GM06990 (cell line): ENCODE measurements around the gene CD37.
"Not testable (repeated sequence)": the region's sequence is repeated elsewhere in the genome, so short reads cannot be mapped to it uniquely, and the experiment has no call there.

Experiments used
- DNase-seq: peaks from one replicate; pipeline ENCODE4 v3.0.0-alpha.2; 2011; ENCODE audit not compliant: insufficient read length; ENCODE audit errors: extremely low read depth
- H3K27me3 ChIP-seq: replicated peaks from 2 replicates; pipeline ENCODE4 v1.6.0; 2011; ENCODE audit warnings: low read length; ENCODE audit not compliant: control insufficient read depth, insufficient read depth
- H3K36me3 ChIP-seq: 2 replicates; pipeline ENCODE4 v1.5.1; 2011; ENCODE audit warnings: low read length; ENCODE audit not compliant: control insufficient read depth, insufficient read depth
- H3K4me3 ChIP-seq: replicated peaks from 2 replicates; pipeline ENCODE4 v1.5.1; 2011; ENCODE audit warnings: low read depth, mild to moderate bottlenecking, control low read depth, low read length
- TF ChIP-seq, protein P1 (sequence below): IDR thresholded peaks from 2 replicates; pipeline ENCODE4 v1.5.1; 2011; ENCODE audit warnings: low read length, control low read depth, mild to moderate bottlenecking, inconsistent platforms; ENCODE audit not compliant: insufficient read depth, poor library complexity, severe bottlenecking

Gene CD37, protein sequence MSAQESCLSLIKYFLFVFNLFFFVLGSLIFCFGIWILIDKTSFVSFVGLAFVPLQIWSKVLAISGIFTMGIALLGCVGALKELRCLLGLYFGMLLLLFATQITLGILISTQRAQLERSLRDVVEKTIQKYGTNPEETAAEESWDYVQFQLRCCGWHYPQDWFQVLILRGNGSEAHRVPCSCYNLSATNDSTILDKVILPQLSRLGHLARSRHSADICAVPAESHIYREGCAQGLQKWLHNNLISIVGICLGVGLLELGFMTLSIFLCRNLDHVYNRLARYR

DNA sequence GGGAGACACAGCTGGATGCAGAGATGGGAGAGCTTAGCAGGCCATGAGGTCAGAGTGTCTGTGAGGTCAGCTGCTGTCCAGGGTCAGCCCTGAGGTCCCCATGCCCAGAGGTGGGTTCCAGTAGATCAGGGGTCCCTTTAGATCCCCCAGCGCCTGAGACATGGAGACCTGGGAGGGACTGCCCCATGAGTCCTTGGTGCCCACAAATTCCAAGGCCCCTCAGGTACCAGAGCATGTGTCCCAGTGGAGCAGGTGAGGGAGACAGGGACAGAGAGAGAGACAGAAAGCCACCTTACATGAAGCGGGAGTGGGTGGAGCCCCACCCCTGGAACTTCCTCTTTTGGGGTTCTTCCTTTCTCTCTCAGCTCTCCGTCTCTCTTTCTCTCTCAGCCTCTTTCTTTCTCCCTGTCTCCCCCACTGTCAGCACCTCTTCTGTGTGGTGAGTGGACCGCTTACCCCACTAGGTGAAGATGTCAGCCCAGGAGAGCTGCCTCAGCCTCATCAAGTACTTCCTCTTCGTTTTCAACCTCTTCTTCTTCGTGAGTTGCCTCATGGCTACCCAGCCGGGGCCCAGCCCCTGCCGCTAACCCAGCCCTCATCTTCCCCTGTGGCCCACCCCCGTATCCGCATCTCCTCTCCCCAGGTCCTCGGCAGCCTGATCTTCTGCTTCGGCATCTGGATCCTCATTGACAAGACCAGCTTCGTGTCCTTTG lies at the start of gene CD37:
CD37 (plus strand) TSS at position 336 of the 713 bp plus-strand sequence; CDS start at position 471, 135 bp downstream.
- TF ChIP-seq, protein P1, sequence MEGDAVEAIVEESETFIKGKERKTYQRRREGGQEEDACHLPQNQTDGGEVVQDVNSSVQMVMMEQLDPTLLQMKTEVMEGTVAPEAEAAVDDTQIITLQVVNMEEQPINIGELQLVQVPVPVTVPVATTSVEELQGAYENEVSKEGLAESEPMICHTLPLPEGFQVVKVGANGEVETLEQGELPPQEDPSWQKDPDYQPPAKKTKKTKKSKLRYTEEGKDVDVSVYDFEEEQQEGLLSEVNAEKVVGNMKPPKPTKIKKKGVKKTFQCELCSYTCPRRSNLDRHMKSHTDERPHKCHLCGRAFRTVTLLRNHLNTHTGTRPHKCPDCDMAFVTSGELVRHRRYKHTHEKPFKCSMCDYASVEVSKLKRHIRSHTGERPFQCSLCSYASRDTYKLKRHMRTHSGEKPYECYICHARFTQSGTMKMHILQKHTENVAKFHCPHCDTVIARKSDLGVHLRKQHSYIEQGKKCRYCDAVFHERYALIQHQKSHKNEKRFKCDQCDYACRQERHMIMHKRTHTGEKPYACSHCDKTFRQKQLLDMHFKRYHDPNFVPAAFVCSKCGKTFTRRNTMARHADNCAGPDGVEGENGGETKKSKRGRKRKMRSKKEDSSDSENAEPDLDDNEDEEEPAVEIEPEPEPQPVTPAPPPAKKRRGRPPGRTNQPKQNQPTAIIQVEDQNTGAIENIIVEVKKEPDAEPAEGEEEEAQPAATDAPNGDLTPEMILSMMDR = no peak
- DNase-seq = peak; percentile 71
- no peaks in the 10 kb centered on the region for H3K27me3 ChIP-seq
- peak within 1 kb of the TSS; percentile 91 for H3K4me3 ChIP-seq
- peaks cover 14% of the 10 kb centered on the region for H3K36me3 ChIP-seq

DNA sequence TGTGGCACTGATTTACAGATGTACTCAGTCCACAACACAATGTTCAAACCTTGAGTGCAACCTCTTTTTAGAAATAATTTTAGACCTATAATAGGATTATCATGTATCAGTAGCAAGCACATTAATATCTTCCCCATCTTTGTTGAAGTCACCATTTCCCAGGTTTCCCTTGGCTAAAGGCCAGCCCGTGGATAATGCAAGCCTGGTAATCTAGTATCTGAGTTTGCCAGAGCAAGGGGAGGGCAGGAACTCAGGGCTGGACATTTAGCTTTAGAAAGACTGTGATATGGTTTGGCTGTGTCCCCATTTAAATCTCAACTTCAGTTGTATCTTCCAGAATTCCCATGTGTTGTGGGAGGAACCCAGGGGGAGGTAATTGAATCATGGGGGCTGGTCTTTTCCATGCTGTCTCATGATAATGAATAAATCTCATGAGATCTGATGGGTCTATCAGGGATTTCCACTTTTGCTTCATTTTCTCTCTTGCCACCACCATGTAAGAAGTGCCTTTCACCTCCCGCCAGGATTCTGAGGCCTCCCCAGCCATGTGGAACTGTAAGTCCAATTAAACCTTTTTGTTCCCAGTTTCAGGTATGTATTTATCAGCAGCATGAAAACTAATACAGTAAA lies 48.0 kb upstream of the CD37 start:
- Histone ChIP-seq H3K36me3 (no peaks in the 10 kb centered on the region), H3K27me3 (no peaks in the 10 kb centered on the region), H3K4me3 (no peak overlapping the region)
- DNase-seq = no peak
- TF ChIP-seq, protein P1 = no peak

DNA sequence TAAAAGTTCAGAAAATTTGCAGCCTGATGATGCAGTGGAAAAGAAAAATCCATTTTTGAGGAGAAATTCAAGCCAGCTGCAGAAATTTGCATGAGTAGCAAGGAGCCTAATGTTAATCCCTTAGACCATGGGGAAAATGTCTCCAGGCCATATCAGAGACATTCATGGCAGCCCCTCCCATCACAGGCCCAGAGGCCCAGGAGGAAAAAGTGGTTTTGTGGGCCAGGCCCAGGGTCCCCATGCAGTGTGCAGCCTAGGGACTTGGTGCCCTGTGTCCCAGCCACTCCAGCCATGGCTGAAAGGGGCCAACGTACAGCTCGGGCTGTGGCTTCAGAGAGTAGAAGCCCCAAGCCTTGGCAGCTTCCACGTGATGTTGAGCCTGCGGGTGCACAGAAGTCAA lies 47.0 kb upstream of the CD37 start:
- H3K27me3 ChIP-seq, H3K4me3 ChIP-seq, H3K36me3 ChIP-seq, DNase-seq: not testable (repeated sequence)

DNA sequence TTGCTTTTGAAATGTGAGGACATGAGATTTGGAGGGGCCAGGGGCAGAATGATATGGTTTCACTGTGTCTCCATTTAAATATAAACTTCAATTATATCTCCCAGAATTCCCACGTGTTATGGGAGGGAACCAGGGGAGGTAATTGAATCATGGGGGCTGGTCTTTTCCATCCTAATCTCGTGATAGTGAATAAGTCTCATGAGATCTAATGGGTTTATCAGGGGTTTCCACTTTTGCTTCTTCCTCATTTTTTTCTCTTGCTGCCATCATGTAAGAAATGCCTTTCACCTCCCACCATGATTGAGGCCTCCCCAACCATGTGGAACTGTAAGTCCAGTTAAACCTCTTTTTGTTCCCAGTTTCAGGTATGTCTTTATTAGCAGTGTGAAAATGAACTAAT lies 45.9 kb upstream of the CD37 start:
- not testable (repeated sequence) for DNase-seq, H3K27me3 ChIP-seq, H3K4me3 ChIP-seq, H3K36me3 ChIP-seq

DNA sequence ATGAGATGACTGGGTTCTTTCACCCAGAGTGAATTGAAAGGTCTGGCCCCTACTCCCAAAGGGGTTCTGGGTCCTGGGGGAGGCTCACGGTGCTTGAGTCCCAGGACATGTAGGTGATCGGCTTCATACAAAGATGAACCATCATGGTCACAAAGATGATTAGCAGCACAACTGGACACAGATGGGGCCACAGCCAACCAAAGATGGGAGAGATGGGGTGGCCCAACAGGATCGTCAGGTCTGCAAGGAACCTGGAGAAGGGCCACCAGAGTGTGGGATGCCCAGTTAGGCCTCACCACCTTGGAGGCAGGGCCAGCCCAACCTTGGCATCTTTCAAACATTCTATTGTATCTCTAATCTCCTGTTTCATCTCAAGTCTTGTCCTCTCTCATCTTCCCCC lies 44.7 kb upstream of the CD37 start:
- DNase-seq = no peak
- Histone ChIP-seq H3K4me3 (no peak overlapping the region), H3K27me3 (no peaks in the 10 kb centered on the region), H3K36me3 (no peaks in the 10 kb centered on the region; the same call in 1 of the 2 replicates)
- TF ChIP-seq, protein P1 = no peak

DNA sequence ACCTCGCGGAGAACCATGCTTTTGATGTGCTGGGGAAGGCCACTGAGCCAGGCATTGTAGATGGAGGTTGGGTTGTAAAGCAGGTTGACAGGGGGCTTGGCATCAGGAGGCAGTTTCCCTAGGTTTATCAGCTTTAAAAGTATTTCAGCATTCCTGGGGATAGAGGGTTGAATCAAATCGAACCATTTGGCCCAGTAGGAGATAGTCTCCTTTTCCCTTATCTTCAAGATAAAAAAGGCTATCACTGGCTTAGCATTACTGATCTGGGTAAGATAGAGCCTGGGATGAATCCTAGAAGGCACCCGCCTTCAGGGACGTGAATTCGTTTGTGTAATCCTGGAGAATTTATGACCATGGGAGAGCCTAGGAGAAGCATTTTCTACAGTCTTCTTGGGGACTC lies 40.8 kb upstream of the CD37 start:
- Histone ChIP-seq H3K4me3 (no peak overlapping the region), H3K27me3 (no peaks in the 10 kb centered on the region), H3K36me3 (no peaks in the 10 kb centered on the region; the same call in 1 of the 2 replicates)
- no peak for DNase-seq
- TF ChIP-seq, protein P1 = no peak
